Ishikawa (cell line): ENCODE measurements around the gene MEG3.

ENCODE experiments used
- CEBPB ChIP-seq: IDR thresholded peaks from 2 replicates; pipeline ENCODE4 v1.6.1; 2012
- CREB1 ChIP-seq: IDR thresholded peaks from 2 replicates; pipeline ENCODE4 v1.6.1; 2012; ENCODE audit warnings: low read depth
- EGR1 ChIP-seq: IDR thresholded peaks from 2 replicates; pipeline ENCODE4 v1.6.1; 2012
- EP300 ChIP-seq: IDR thresholded peaks from 2 replicates; pipeline ENCODE4 v1.6.1; 2012; ENCODE audit warnings: borderline replicate concordance
- FOXM1 ChIP-seq: IDR thresholded peaks from 2 replicates; pipeline ENCODE4 v1.6.1; 2012; ENCODE audit warnings: low read depth, borderline replicate concordance
- MAX ChIP-seq: IDR thresholded peaks from 2 replicates; pipeline ENCODE4 v1.6.1; 2012
- NFIC ChIP-seq: IDR thresholded peaks from 2 replicates; pipeline ENCODE4 v1.6.1; 2012
- RAD21 ChIP-seq: IDR thresholded peaks from 2 replicates; pipeline ENCODE4 v1.6.1; 2012; ENCODE audit warnings: low read depth
- REST ChIP-seq: IDR thresholded peaks from 2 replicates; pipeline ENCODE4 v1.6.1; 2012; ENCODE audit warnings: low read depth, mild to moderate bottlenecking
- TAF1 ChIP-seq: IDR thresholded peaks from 2 replicates; pipeline ENCODE4 v1.6.1; 2012; ENCODE audit warnings: low read depth, mild to moderate bottlenecking
- TCF12 ChIP-seq: IDR thresholded peaks from 2 replicates; pipeline ENCODE4 v1.6.1; 2012; ENCODE audit warnings: low read depth
- TEAD4 ChIP-seq: IDR thresholded peaks from 2 replicates; pipeline ENCODE4 v1.6.1; 2012
- USF1 ChIP-seq: IDR thresholded peaks from 2 replicates; pipeline ENCODE4 v1.6.1; 2012
- YY1 ChIP-seq: IDR thresholded peaks from 2 replicates; pipeline ENCODE4 v1.6.1; 2012; ENCODE audit warnings: low read depth
- ZBTB7A ChIP-seq: IDR thresholded peaks from 2 replicates; pipeline ENCODE4 v1.6.1; 2012; ENCODE audit warnings: low read depth

The MEG3 gene

GRCh38 chr14:100810861-100811461 is 15.0 kb upstream of the MEG3 start:
- TF ChIP-seq NFIC (no peak), RAD21 (no peak), MAX (no peak), EGR1 (no peak), TAF1 (no peak), USF1 (no peak), EP300 (no peak), YY1 (no peak), TEAD4 (no peak), TCF12 (no peak), FOXM1 (no peak), ZBTB7A (no peak), REST (no peak), CEBPB (no peak), CREB1 (no peak)

- TF ChIP-seq TEAD4, result no peak
Observed at GRCh38 chr14:100813291-100813690, 12.6 kb upstream of the MEG3 start.

GRCh38 chr14:100815478-100816285 is 10.2 kb upstream of the MEG3 start:
- no peak for TF ChIP-seq TAF1
- TF ChIP-seq YY1, result no peak
- no peak for TF ChIP-seq ZBTB7A
- TF ChIP-seq NFIC, result no peak
- no peak for TF ChIP-seq EGR1
- TF ChIP-seq CEBPB, result no peak
- TF ChIP-seq FOXM1, result no peak
- no peak for TF ChIP-seq CREB1
- no peak for TF ChIP-seq EP300
- no peak for TF ChIP-seq TCF12
- TF ChIP-seq USF1, result no peak
- no peak for TF ChIP-seq MAX
- TF ChIP-seq TEAD4, result no peak
- TF ChIP-seq REST, result no peak
- no peak for TF ChIP-seq RAD21

- no peak for TF ChIP-seq YY1
- no peak for TF ChIP-seq MAX
- no peak for TF ChIP-seq CEBPB
- TF ChIP-seq RAD21, result no peak
- TF ChIP-seq TEAD4, result no peak
- no peak for TF ChIP-seq CREB1
- no peak for TF ChIP-seq USF1
- TF ChIP-seq ZBTB7A, result no peak
- TF ChIP-seq EP300, result no peak
- TF ChIP-seq TCF12, result no peak
- TF ChIP-seq FOXM1, result no peak
Observed at GRCh38 chr14:100816286-100816949, 9.5 kb upstream of the MEG3 start.
